Measurements from ENCODE around the gene UBE2G2.

The UBE2G2 gene

GRCh38 chr21:44767834-44768831, 33.5 kb downstream of the UBE2G2 start:
- ChIA-PET CTCF (interaction anchor here (3.1 kb wide), 1 partner anchor 25 kb away, joined by 11 read pairs; no protein-coding TSS in a partner anchor), POLR2A (no interaction called here)
- no peak for TF ChIP-seq CTCF (IDR thresholded peaks at IDR 0.05; ENCODE audit: control extremely low read depth, extremely low read depth, low read depth, missing control alignments)
- DNase-seq (ENCODE audit: extremely low spot score): no peak

GRCh38 chr21:44766818-44767354, 34.7 kb downstream of the UBE2G2 start:
- no peak for DNase-seq (ENCODE audit: extremely low spot score)
- POLR2A ChIA-PET: no interaction called here
- TF ChIP-seq CTCF (IDR thresholded peaks at IDR 0.05; ENCODE audit: control extremely low read depth, extremely low read depth, low read depth, missing control alignments): no peak
- CTCF ChIA-PET: interaction anchor here (3.1 kb wide), 1 partner anchor 26 kb away, joined by 11 read pairs; no protein-coding TSS in a partner anchor

- ChIA-PET CTCF (no interaction called here), POLR2A (no interaction called here)
- TF ChIP-seq CTCF (IDR thresholded peaks at IDR 0.05; ENCODE audit: control extremely low read depth, extremely low read depth, low read depth, missing control alignments): no peak
- no peak for DNase-seq (ENCODE audit: extremely low spot score)
These were observed 35.4 kb downstream of the UBE2G2 start for GRCh38 chr21:44766014-44766817.

- ChIA-PET POLR2A (no interaction called here), CTCF (interaction anchor here (1.0 to 1.1 kb wide), 3 partner anchors 20 to 255 kb away, joined by 3 read pairs; no protein-coding TSS in a partner anchor)
- TF ChIP-seq CTCF (IDR thresholded peaks at IDR 0.05; ENCODE audit: control extremely low read depth, extremely low read depth, low read depth, missing control alignments): no peak
- DNase-seq (ENCODE audit: extremely low spot score): no peak
These were observed 36.2 kb downstream of the UBE2G2 start for GRCh38 chr21:44765231-44766013.

- DNase-seq (ENCODE audit: extremely low spot score): no peak
- POLR2A ChIA-PET: no interaction called here
- no peak for TF ChIP-seq CTCF (IDR thresholded peaks at IDR 0.05; ENCODE audit: control extremely low read depth, extremely low read depth, low read depth, missing control alignments)
- CTCF ChIA-PET: interaction anchor here (1.0 to 1.1 kb wide), 3 partner anchors 19 to 254 kb away, joined by 3 read pairs; no protein-coding TSS in a partner anchor
These were observed 37.0 kb downstream of the UBE2G2 start for GRCh38 chr21:44764319-44765230.

Data from GM10248 (cell line).